Pulmonary artery endothelial cell (primary cell): ENCODE data around the gene SLC22A14. TPM values are rescaled to one million over a fixed set of nuclear protein-coding genes. Genes with fewer than 3 reads are reported as not detected.

Experiments used
- total RNA-seq: library from RNA; depleted of rRNA; stranded (reverse); fragments of >200 nt; gene quantifications from 2 replicates; pipeline ENCODE4 v1.2.3, GENCODE V29; 2014

The SLC22A14 gene
- total RNA-seq, 1 donor from 2014 or later = under 0.01 TPM

Other genes with a start within 250 kb of the SLC22A14 start
- gene DLEC1, start 243.1 kb upstream of the SLC22A14 start, total RNA-seq = not detected in 2 replicates
- gene ACAA1, start 145.2 kb upstream of the SLC22A14 start, total RNA-seq = 51.5 and 52.7 TPM in 2 replicates
- gene MYD88, start 143.6 kb upstream of the SLC22A14 start, total RNA-seq = 12.7 and 15.2 TPM in 2 replicates
- gene OXSR1, start 116.8 kb upstream of the SLC22A14 start, total RNA-seq = 36.6 and 45.9 TPM in 2 replicates
- 0.13 and 0.18 TPM in 2 replicates for gene SLC22A13, start 16.5 kb upstream of the SLC22A14 start, total RNA-seq
- 3.7 and 3.9 TPM in 2 replicates for gene XYLB, start 64.5 kb downstream of the SLC22A14 start, total RNA-seq
- 3.3 and 4.2 TPM in 2 replicates for gene ACVR2B, start 171.6 kb downstream of the SLC22A14 start, total RNA-seq
- gene EXOG, start 214.0 kb downstream of the SLC22A14 start, total RNA-seq = 9.6 and 12.2 TPM in 2 replicates